Endothelial cell of umbilical vein (primary cell): Measurements from ENCODE around the gene KRTAP5-2. TPM values are rescaled to one million over a fixed set of nuclear protein-coding genes. Genes with fewer than 3 reads are reported as not detected.

Experiments used
- BruUV-seq: library from RNA; stranded (reverse); fragments of 400-500 nt; replicated peaks from 2 replicates; lab custom pipeline; 2021; lab: Mats Ljungman, UMichigan
- CTCF ChIA-PET: fragments of 300-600, 350-600 bp; sonication (Branson Sonifier 250); formaldehyde crosslinking; loops from one replicate; lab custom pipeline; 2021; ENCODE audit warnings: antibody characterized with exemption, inconsistent platforms; lab: Charles Lee
- POLR2A ChIA-PET: fragments of 300-600, 350-600 bp; sonication (Branson Sonifier 250); formaldehyde crosslinking; loops from one replicate; lab custom pipeline; 2021; ENCODE audit warnings: antibody characterized with exemption, inconsistent platforms; lab: Charles Lee
- DNase-seq: peaks from one replicate; pipeline ENCODE4 v3.0.0-alpha.2; 2011; ENCODE audit warnings: low read depth, low spot score
- FAIRE-seq: peaks from 2 replicates; lab custom pipeline; 2011; peaks lifted over from hg19 to GRCh38; lab: Jason Lieb, UNC
- H2AFZ ChIP-seq: 2 replicates; pipeline ENCODE4 v1.6.0; 2012; ENCODE audit warnings: low read depth, low read length, control low read depth, inconsistent platforms
- H3K27ac ChIP-seq: 2 replicates; pipeline ENCODE4 v1.5.1; 2011; ENCODE audit warnings: low read depth, mild to moderate bottlenecking, control low read depth, low read length, moderate library complexity; ENCODE audit not compliant: insufficient read depth
- H3K27me3 ChIP-seq, 2 experiments: 2 replicates each; pipeline versions ENCODE4 v1.6.0 to v1.6.1; 2011; ENCODE audit warnings: low read length in 2 of 2, mixed read lengths in 1 of 2; ENCODE audit not compliant: control insufficient read depth in 2 of 2, insufficient read depth in 2 of 2
- H3K36me3 ChIP-seq, 2 experiments: 2 replicates in 1 of 2; 3 replicates in 1 of 2; pipeline ENCODE4 v1.5.1; 2011; ENCODE audit warnings: low read length in 2 of 2, mild to moderate bottlenecking in 1 of 2, moderate library complexity in 1 of 2; ENCODE audit not compliant: control insufficient read depth in 2 of 2, insufficient read depth in 2 of 2; ENCODE audit errors: extremely low read depth in 1 of 2
- H3K4me1 ChIP-seq: 3 replicates; pipeline ENCODE4 v1.5.1; 2011; ENCODE audit warnings: mild to moderate bottlenecking, low read length; ENCODE audit not compliant: control insufficient read depth, insufficient read depth; ENCODE audit errors: extremely low read depth
- H3K4me2 ChIP-seq: 2 replicates; pipeline ENCODE4 v1.6.1; 2011; ENCODE audit warnings: low read length, control low read depth, mixed read lengths; ENCODE audit not compliant: insufficient read depth
- H3K4me3 ChIP-seq, 3 experiments: fragments of 200-600 bp in 1 of 3; sonication (generic), shearing (Covaris generic) in 1 of 3; replicated peaks in 1 of 3; 2 replicates each; pipeline ENCODE4 v1.5.1; 2011 to 2016; ENCODE audit warnings: control low read depth in 3 of 3, low read length in 3 of 3, mild to moderate bottlenecking in 2 of 3, inconsistent platforms in 1 of 3, low read depth in 1 of 3, moderate library complexity in 1 of 3; ENCODE audit not compliant: insufficient read depth in 1 of 3
- H3K79me2 ChIP-seq: 2 replicates; pipeline ENCODE4 v1.6.0; 2012; ENCODE audit warnings: low read length, inconsistent platforms; ENCODE audit not compliant: control insufficient read depth, insufficient read depth
- H3K9ac ChIP-seq: replicated peaks from 2 replicates; pipeline ENCODE3; 2011; ENCODE audit warnings: low read length, control low read depth; ENCODE audit not compliant: insufficient read depth; ENCODE audit errors: extremely low read depth
- H3K9me1 ChIP-seq: replicated peaks from 3 replicates; pipeline ENCODE4 v1.6.0; 2011; ENCODE audit warnings: mild to moderate bottlenecking, low read length; ENCODE audit not compliant: control insufficient read depth, insufficient read depth; ENCODE audit errors: extremely low read depth
- H3K9me3 ChIP-seq: replicated peaks from 2 replicates; pipeline ENCODE4 v1.5.1; 2012; ENCODE audit warnings: low read length, inconsistent platforms; ENCODE audit not compliant: control insufficient read depth, insufficient read depth
- H4K20me1 ChIP-seq: replicated peaks from 2 replicates; pipeline ENCODE3; 2011; ENCODE audit warnings: mild to moderate bottlenecking, low read length; ENCODE audit not compliant: control insufficient read depth, insufficient read depth; ENCODE audit errors: extremely low read depth
- CTCF ChIP-seq, 2 donors: IDR thresholded peaks; 1 replicate in 1 of 2; 2 replicates in 1 of 2; pipeline ENCODE4 v1.5.1; 2011; ENCODE audit warnings: low read length in 2 of 2, mild to moderate bottlenecking in 2 of 2, moderate library complexity in 2 of 2, control low read depth in 1 of 2, inconsistent platforms in 1 of 2, low read depth in 1 of 2; ENCODE audit not compliant: insufficient read depth in 1 of 2; ENCODE audit errors: extremely low read depth in 1 of 2
- FOS ChIP-seq: IDR thresholded peaks from 2 replicates; pipeline ENCODE4 v1.6.1; 2011; ENCODE audit warnings: mild to moderate bottlenecking, low read length, moderate library complexity, borderline replicate concordance; ENCODE audit not compliant: insufficient read depth
- GATA2 ChIP-seq: IDR thresholded peaks from 2 replicates; pipeline ENCODE4 v1.7.0; 2011; ENCODE audit warnings: low read depth, mild to moderate bottlenecking, moderate library complexity, mixed read lengths, low read length; ENCODE audit not compliant: insufficient read length, insufficient read depth
- MAX ChIP-seq: IDR thresholded peaks from 2 replicates; pipeline ENCODE4 v1.6.1; 2011; ENCODE audit not compliant: insufficient read depth, insufficient read length
- MYC ChIP-seq: IDR thresholded peaks from one replicate; pipeline ENCODE4 v1.6.1; 2011; ENCODE audit warnings: mild to moderate bottlenecking, low read depth, low read length
- POLR2A ChIP-seq: IDR thresholded peaks from 2 replicates; pipeline ENCODE4 v1.6.1; 2012; ENCODE audit warnings: low read depth, mild to moderate bottlenecking, control low read depth, low read length
- POLR2AphosphoS5 ChIP-seq: IDR thresholded peaks from 2 replicates; pipeline ENCODE4 v1.6.1; 2012; ENCODE audit warnings: low read depth, mild to moderate bottlenecking, control low read depth, low read length, moderate library complexity; ENCODE audit not compliant: insufficient read depth
- dilution Hi-C: fragments of 300-500 bp; cut with MboI; formaldehyde crosslinking; loops from one replicate; pipeline ENCODE4 v1.15.0; 2019; ENCODE audit warnings: low sequenced_read_pairs; ENCODE audit not compliant: extremely low pct_ligation_motif_present
- intact Hi-C: fragments of 100-400 bp; cut with micrococcal nuclease; formaldehyde crosslinking; loops from one replicate; pipeline ENCODE4 v1.10.0; 2022
- polyA plus RNA-seq, 4 experiments: library from polyadenylated mRNA; depleted of rRNA in 3 of 4; stranded (reverse) in 3 of 4; unstranded in 1 of 4; fragments of >200 nt; gene quantifications; 2 replicates each; pipeline versions ENCODE4 v1.2.1 to v1.2.3, GENCODE V29; 2011 to 2012; ENCODE audit warnings: missing spikeins in 1 of 4
- total RNA-seq: library from RNA; stranded (reverse); gene quantifications from 2 replicates; pipeline ENCODE4 v1.2.3, GENCODE V29; 2021

KRTAP5-2 gene
- total and polyA plus RNA-seq, 2 donors (not counting 3 experiments of a cell fraction or from before 2014, with no cell fraction given), result not detected

GRCh38 chr11:1565904-1566247 is 32.2 kb downstream of the KRTAP5-2 start:
- Histone ChIP-seq H3K9me1 (no peaks in the 10 kb centered on the region), H3K4me3 (no peak overlapping the region), H3K79me2 (no peaks in the 10 kb centered on the region), H4K20me1 (no peaks in the 10 kb centered on the region), H3K4me2 (no peak overlapping the region), H3K4me1 (peaks cover 2% of the 10 kb centered on the region), H3K27me3 (no peaks in the 10 kb centered on the region), H3K9me3 (no peaks in the 10 kb centered on the region), H3K27ac (no peak overlapping the region), H3K36me3 (no peaks in the 10 kb centered on the region), H3K9ac (no peak overlapping the region), H2AFZ (no peak overlapping the region)
- POLR2A ChIA-PET, result interaction anchor here (0.6 kb wide), 1 partner anchor 511 kb away, joined by 4 read pairs; no protein-coding TSS in a partner anchor
- CTCF ChIA-PET, result interaction anchor here (5.2 to 5.5 kb wide), 2 partner anchors 9 to 19 kb away, joined by 24 to 36 read pairs; no protein-coding TSS in a partner anchor
- BruUV-seq, result no TSS peak
- TF ChIP-seq POLR2AphosphoS5 (no peak), POLR2A (no peak), MAX (no peak), FOS (no peak), MYC (no peak), GATA2 (no peak), CTCF (IDR thresholded peaks at IDR 0.05; ENCODE audit: extremely low read depth in 1 of 2, insufficient read depth in 1 of 2, low read depth in 1 of 2, low read length in 2 of 2) (no peak)
- intact Hi-C loops (no loop called here), dilution Hi-C loops (no loop called here)
- no peak for DNase-seq
- FAIRE-seq, result no peak
